Neuronal stem cell (in vitro differentiated cells): Measurements from ENCODE around the gene HSF4.

Experiments used
- DNase-seq: peaks from one replicate; pipeline ENCODE4 v3.0.0-alpha.2; 2013; ENCODE audit warnings: low spot score
- H2AFZ ChIP-seq: one replicate; pipeline ENCODE4 v1.6.1; 2013; ENCODE audit warnings: mild to moderate bottlenecking, low read length, inconsistent platforms
- H2AK5ac ChIP-seq: 2 replicates; pipeline ENCODE4 v1.6.1; 2013; ENCODE audit warnings: low read depth, mild to moderate bottlenecking, inconsistent platforms, low read length, moderate library complexity, mixed read lengths
- H2BK120ac ChIP-seq: 2 replicates; pipeline ENCODE4 v1.6.1; 2013; ENCODE audit warnings: low read depth, mild to moderate bottlenecking, inconsistent platforms, low read length, moderate library complexity, mixed read lengths
- H2BK12ac ChIP-seq: one replicate; pipeline ENCODE4 v1.6.1; 2013; ENCODE audit warnings: low read length, inconsistent platforms
- H2BK15ac ChIP-seq: 2 replicates; pipeline ENCODE4 v1.6.1; 2013; ENCODE audit warnings: mild to moderate bottlenecking, low read length, inconsistent platforms, mixed read lengths
- H2BK5ac ChIP-seq: one replicate; pipeline ENCODE4 v1.6.1; 2013; ENCODE audit warnings: inconsistent platforms, mild to moderate bottlenecking, low read length, moderate library complexity
- H3K14ac ChIP-seq: one replicate; pipeline ENCODE4 v1.6.1; 2013; ENCODE audit warnings: low read length, inconsistent platforms
- H3K18ac ChIP-seq: 2 replicates; pipeline ENCODE4 v1.6.1; 2013; ENCODE audit warnings: low read length, inconsistent platforms
- H3K23ac ChIP-seq: 2 replicates; pipeline ENCODE4 v1.6.1; 2013; ENCODE audit warnings: low read depth, mild to moderate bottlenecking, mixed read lengths, low read length, inconsistent platforms; ENCODE audit not compliant: poor library complexity
- H3K27ac ChIP-seq: replicated peaks from 3 replicates; pipeline ENCODE4 v1.5.1; 2013; ENCODE audit warnings: low read length, inconsistent platforms
- H3K27me3 ChIP-seq, 3 experiments: 2 replicates each; pipeline ENCODE4 v1.6.1; 2013; ENCODE audit warnings: low read length in 3 of 3, mild to moderate bottlenecking in 2 of 3, inconsistent platforms in 1 of 3, low read depth in 1 of 3, mixed read lengths in 1 of 3, moderate library complexity in 1 of 3; ENCODE audit not compliant: control insufficient read depth in 3 of 3, insufficient read depth in 3 of 3
- H3K36me3 ChIP-seq, 2 donors: replicated peaks in 1 of 2; 2 replicates each; pipeline ENCODE4 v1.6.1; 2013; ENCODE audit warnings: low read length in 2 of 2; ENCODE audit not compliant: control insufficient read depth in 2 of 2, insufficient read depth in 2 of 2
- H3K4ac ChIP-seq: 2 replicates; pipeline ENCODE4 v1.6.1; 2013; ENCODE audit warnings: inconsistent platforms, mild to moderate bottlenecking, low read length, moderate library complexity
- H3K4me1 ChIP-seq, 2 donors: 1 replicate in 1 of 2; 2 replicates in 1 of 2; pipeline ENCODE4 v1.6.1; 2013; ENCODE audit warnings: low read length in 2 of 2, low read depth in 1 of 2; ENCODE audit not compliant: control insufficient read depth in 2 of 2, insufficient read depth in 1 of 2
- H3K4me2 ChIP-seq: one replicate; pipeline ENCODE4 v1.6.1; 2013; ENCODE audit warnings: mild to moderate bottlenecking, low read length, inconsistent platforms; ENCODE audit not compliant: insufficient read depth, poor library complexity, severe bottlenecking
- H3K4me3 ChIP-seq, 2 donors: 2 replicates each; pipeline ENCODE4 v1.5.1; 2013; ENCODE audit warnings: low read length in 2 of 2, mild to moderate bottlenecking in 2 of 2, inconsistent platforms in 1 of 2, moderate library complexity in 1 of 2
- H3K79me1 ChIP-seq: one replicate; pipeline ENCODE4 v1.6.1; 2013; ENCODE audit warnings: low read depth, mild to moderate bottlenecking, inconsistent platforms, low read length, moderate library complexity
- H3K9ac ChIP-seq: one replicate; pipeline ENCODE4 v1.6.1; 2013; ENCODE audit warnings: mild to moderate bottlenecking, low read depth, low read length, inconsistent platforms; ENCODE audit not compliant: poor library complexity
- H3K9me3 ChIP-seq, 2 donors: replicated peaks in 1 of 2; 2 replicates each; pipeline versions ENCODE3 to v1.6.1; 2013; ENCODE audit warnings: low read length in 2 of 2, mild to moderate bottlenecking in 2 of 2, inconsistent platforms in 1 of 2, low read depth in 1 of 2, mixed read lengths in 1 of 2, moderate library complexity in 1 of 2; ENCODE audit not compliant: control insufficient read depth in 2 of 2, insufficient read depth in 1 of 2
- H4K8ac ChIP-seq: one replicate; pipeline ENCODE4 v1.6.1; 2013; ENCODE audit warnings: low read depth, mild to moderate bottlenecking, inconsistent platforms, low read length, moderate library complexity
- H4K91ac ChIP-seq: one replicate; pipeline ENCODE4 v1.6.1; 2013; ENCODE audit warnings: low read length, low read depth, mild to moderate bottlenecking, inconsistent platforms; ENCODE audit not compliant: poor library complexity
- WGBS, 2 donors: extraction: QIAGEN DNeasy Blood & Tissue Kit; methylation state at CpG; one replicate each; pipeline ENCODE4 v1.1.7; 2013; ENCODE audit warnings: missing lambda C conversion rate in 2 of 2, mixed read lengths in 1 of 2; ENCODE audit not compliant: insufficient read length in 2 of 2, insufficient replicate concordance in 1 of 2; ENCODE audit errors: extremely low coverage in 2 of 2; 5-methylcytosine and 5-hydroxymethylcytosine counted together

The HSF4 gene

GRCh38 chr16:67174706-67175231 is 10.2 kb downstream of the HSF4 start:
- peak overlapping the region; percentile 94 for H2AFZ ChIP-seq
- peak overlapping the region; percentile 85 for H3K18ac ChIP-seq
- no peak overlapping the region for H3K9ac ChIP-seq
- DNase-seq = no peak
- H3K79me1 ChIP-seq = no peaks in the 10 kb centered on the region
- peaks cover 2 to 11% of the 10 kb centered on the region in 2 donors for H3K36me3 ChIP-seq
- peak overlapping the region; percentile 8 for H2BK15ac ChIP-seq
- peaks cover 13 to 23% of the 10 kb centered on the region in 2 donors for H3K4me1 ChIP-seq
- peak overlapping the region; percentile 12 to 45 for H3K4me3 ChIP-seq
- H3K14ac ChIP-seq = peak overlapping the region; percentile 25
- H2BK5ac ChIP-seq = peak overlapping the region; percentile 43
- H4K91ac ChIP-seq = no peak overlapping the region
- H3K27ac ChIP-seq = no peak overlapping the region
- H2BK12ac ChIP-seq = no peak overlapping the region
- H3K9me3 ChIP-seq = no peaks in the 10 kb centered on the region
- WGBS, 2 donors = no CpG with 5 or more reads among the region's 31 CpGs
- no peak overlapping the region for H2BK120ac ChIP-seq
- H3K4me2 ChIP-seq = peak overlapping the region; percentile 88
- H3K23ac ChIP-seq = no peak overlapping the region
- peaks cover 9 to 93% (median 12%) of the 10 kb centered on the region in 3 experiments for H3K27me3 ChIP-seq
- no peak overlapping the region for H4K8ac ChIP-seq
- peak overlapping the region; percentile 49 for H2AK5ac ChIP-seq
- H3K4ac ChIP-seq = no peak overlapping the region

- no peak overlapping the region for H3K4me3 ChIP-seq
- no peak overlapping the region for H3K4me2 ChIP-seq
- H2AK5ac ChIP-seq = no peak overlapping the region
- no peak overlapping the region for H2AFZ ChIP-seq
- H4K91ac ChIP-seq = no peak overlapping the region
- no peak overlapping the region for H3K27ac ChIP-seq
- no peaks in the 10 kb centered on the region for H3K79me1 ChIP-seq
- H3K18ac ChIP-seq = no peak overlapping the region
- H3K23ac ChIP-seq = no peak overlapping the region
- peaks cover 2 to 19% of the 10 kb centered on the region in 2 donors for H3K36me3 ChIP-seq
- no peaks in the 10 kb centered on the region for H3K9me3 ChIP-seq
- peaks cover 11 to 14% of the 10 kb centered on the region in 2 donors for H3K4me1 ChIP-seq
- peaks cover 9 to 78% (median 10%) of the 10 kb centered on the region in 3 experiments for H3K27me3 ChIP-seq
- WGBS, 2 donors = no CpG with 5 or more reads among the region's 12 CpGs
- no peak overlapping the region for H3K4ac ChIP-seq
- no peak overlapping the region for H2BK12ac ChIP-seq
- no peak overlapping the region for H3K9ac ChIP-seq
- no peak overlapping the region for H3K14ac ChIP-seq
- H2BK15ac ChIP-seq = no peak overlapping the region
- no peak overlapping the region for H2BK120ac ChIP-seq
- no peak overlapping the region for H2BK5ac ChIP-seq
- DNase-seq = no peak
- no peak overlapping the region for H4K8ac ChIP-seq
These were observed 12.1 kb downstream of the HSF4 start for GRCh38 chr16:67176662-67177061.

GRCh38 chr16:67177743-67178699 is 13.5 kb downstream of the HSF4 start:
- H2AFZ ChIP-seq = no peak overlapping the region
- WGBS, 2 donors = no CpG with 5 or more reads among the region's 73 CpGs
- no peak overlapping the region for H2BK120ac ChIP-seq
- H2BK12ac ChIP-seq = no peak overlapping the region
- H3K23ac ChIP-seq = peak overlapping the region; percentile 59
- H4K8ac ChIP-seq = no peak overlapping the region
- no peak overlapping the region for H3K4ac ChIP-seq
- H3K14ac ChIP-seq = no peak overlapping the region
- no peak overlapping the region for H2BK15ac ChIP-seq
- no peak overlapping the region for H4K91ac ChIP-seq
- H3K9me3 ChIP-seq = no peaks in the 10 kb centered on the region
- peaks cover 8 to 67% (median 9%) of the 10 kb centered on the region in 3 experiments for H3K27me3 ChIP-seq
- peak overlapping the region; percentile 88 for H3K9ac ChIP-seq
- DNase-seq = no peak
- peaks cover 16 to 18% of the 10 kb centered on the region in 2 donors for H3K4me1 ChIP-seq
- peak overlapping the region; percentile 77 for H3K4me2 ChIP-seq
- H2AK5ac ChIP-seq = no peak overlapping the region
- peak overlapping the region; percentile 80 for H3K18ac ChIP-seq
- H2BK5ac ChIP-seq = no peak overlapping the region
- H3K79me1 ChIP-seq = no peaks in the 10 kb centered on the region
- H3K36me3 ChIP-seq = peaks cover 2 to 19% of the 10 kb centered on the region in 2 donors
- peak overlapping the region in 1 of 2 donors; percentile 74 for H3K4me3 ChIP-seq
- H3K27ac ChIP-seq = no peak overlapping the region
